GM21528 (cell line): ENCODE data around the gene LRP1B.

ENCODE experiments used
- ATAC-seq: cut with Tn5 transposase; IDR thresholded peaks from one replicate; pipeline ENCODE4 v1.9.1; 2021; ENCODE audit warnings: mild to moderate bottlenecking, moderate library complexity; ENCODE audit not compliant: unreplicated experiment, low FRiP score

Gene LRP1B

DNA sequence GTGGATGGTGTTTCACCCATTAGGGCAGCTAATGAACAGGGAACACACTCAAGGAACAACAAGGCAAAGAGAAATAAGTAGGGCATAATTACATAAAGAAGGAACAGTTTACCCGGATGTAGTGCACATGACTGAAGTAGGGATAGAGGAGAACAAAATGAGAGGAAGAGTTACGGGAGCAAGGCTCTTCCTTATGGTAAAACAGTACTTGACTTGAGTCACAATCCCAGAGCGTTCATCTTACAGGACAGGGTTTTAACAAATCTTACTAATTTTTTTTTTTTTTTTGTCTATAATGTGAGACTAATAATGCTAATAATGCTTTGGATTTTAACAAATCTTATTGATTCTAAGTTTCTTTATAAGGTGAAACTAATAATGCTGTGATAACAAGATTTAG, 1329.5 kb downstream of the LRP1B start:
- no peak for ATAC-seq

GRCh38 chr2:140797718-140798117, 1333.1 kb downstream of the LRP1B start:
- peak; percentile 84 for ATAC-seq

DNA sequence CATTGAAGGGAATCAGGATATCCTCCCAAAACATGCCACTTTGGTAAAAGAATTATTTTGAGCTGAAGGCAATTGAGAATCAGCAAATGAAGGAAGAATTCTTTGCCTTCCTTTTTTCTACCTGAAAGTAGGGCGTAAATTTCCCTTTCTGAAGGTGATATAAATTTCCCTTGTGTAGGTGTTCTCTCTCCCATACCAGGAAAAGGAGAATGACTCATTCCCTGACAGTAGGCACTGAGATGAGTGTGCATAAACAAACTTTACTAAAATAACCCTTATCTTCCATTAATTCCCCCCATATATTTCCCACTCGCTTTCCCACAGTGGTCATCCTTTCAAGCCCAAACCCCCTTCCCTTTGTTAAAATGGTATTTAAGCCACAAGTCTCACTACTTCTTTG, 1339.0 kb downstream of the LRP1B start:
- ATAC-seq = no peak

- no peak for ATAC-seq
Measured at GRCh38 chr2:140786585-140786984, 1344.2 kb downstream of the LRP1B start.

- ATAC-seq = no peak
Measured at GRCh38 chr2:140775411-140775810, 1355.4 kb downstream of the LRP1B start.

- ATAC-seq = no peak
Measured at GRCh38 chr2:140770645-140771044, 1360.2 kb downstream of the LRP1B start.

DNA sequence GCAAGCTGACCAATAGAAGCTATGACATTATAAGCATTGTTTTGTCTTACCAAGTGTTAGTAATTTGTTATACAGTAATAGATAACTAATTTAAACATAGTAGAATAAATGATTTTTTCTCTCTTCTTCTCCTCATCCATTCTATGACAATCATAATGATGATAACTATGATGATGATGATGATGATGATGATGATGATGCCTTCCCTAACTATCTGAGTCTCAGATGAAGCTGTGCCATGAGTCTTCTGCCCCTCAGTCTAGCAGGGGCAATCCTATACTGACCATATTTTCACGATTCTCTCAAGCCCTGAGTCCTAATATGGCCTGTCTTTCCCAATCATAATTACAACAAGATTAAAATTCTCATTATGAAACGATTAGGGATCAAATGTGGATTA, 1369.0 kb downstream of the LRP1B start:
- no peak for ATAC-seq

- ATAC-seq = no peak
Measured at GRCh38 chr2:140759426-140760156, 1371.2 kb downstream of the LRP1B start.

DNA sequence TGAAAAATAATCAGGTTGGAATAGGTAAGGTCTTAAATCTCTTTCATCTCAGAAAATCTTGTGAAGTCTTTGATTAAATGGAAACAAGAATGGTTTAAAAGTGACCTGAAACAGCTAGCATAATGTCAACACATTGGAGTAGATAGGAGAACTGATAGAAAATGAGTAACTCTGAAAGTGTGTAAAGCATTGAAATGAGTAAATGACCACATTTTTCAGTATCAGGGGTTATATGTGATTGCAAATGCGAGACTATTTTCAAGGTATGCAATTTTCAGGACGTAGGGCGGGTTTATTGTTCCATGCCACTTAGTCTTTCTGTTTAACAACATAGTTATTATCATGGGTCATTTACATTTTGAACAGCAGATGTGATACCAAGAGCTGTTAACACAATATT, 1383.2 kb downstream of the LRP1B start:
- peak; percentile 64 for ATAC-seq

DNA sequence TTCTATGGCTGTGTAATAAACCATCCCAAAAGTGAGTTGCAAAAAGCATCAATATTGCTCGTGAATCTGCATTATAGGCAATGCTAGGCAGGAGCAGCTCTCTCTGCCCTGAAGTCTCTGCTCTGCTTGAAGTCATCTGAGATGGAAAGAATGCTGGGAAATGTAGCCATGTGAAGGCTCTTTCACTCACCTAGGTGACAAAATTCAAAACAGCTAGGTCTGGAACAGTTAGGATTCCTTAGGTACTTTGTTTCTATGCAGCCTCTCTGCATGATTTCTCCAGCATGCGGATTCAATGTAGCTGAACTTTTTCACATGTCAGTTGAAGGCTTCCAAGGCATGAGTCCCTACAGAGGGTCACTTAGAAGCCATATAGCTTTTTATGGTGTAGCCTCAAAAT, 1383.7 kb downstream of the LRP1B start:
- no peak for ATAC-seq

- ATAC-seq = no peak
Measured at GRCh38 chr2:140744379-140744778, 1386.4 kb downstream of the LRP1B start.

DNA sequence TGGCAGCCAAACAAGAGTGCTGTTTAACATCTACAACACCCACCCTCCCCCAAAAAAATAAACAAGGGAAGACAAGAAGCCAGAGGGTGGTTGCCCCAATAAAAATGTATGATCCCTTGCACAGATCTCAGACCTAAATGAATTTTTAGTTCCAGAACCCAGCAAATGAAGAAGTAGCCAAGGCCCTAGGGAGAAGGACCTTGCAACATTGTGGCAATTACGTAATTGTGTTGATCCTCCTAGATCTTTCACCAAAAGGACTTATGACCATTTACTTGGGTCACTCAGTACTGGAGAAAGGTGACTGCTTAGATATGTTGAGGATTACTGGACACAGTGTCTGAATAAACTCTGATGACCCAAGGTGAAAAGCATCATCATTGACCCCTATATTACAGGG, 1393.8 kb downstream of the LRP1B start:
- no peak for ATAC-seq

DNA sequence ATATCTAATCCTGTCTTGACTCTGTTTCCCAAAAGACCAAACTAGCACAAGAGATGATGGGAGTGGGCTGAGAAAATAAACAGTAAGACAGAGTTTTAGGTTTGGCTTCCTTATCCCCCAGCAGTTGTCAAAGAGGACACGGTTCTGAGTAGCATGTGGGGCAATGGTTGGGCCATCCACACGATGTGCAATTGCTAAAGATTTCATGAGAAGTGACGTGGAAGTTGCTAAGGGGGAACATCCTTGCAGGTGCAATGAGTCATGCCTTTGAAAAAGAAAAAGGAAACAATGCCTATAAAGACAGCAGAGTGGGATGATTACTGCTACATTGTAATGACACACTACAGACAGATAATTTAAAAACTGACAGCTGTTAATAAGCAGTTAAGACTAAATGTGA, 1395.8 kb downstream of the LRP1B start:
- no peak for ATAC-seq

GRCh38 chr2:140718999-140719398, 1411.8 kb downstream of the LRP1B start:
- ATAC-seq = no peak

- no peak for ATAC-seq
Measured at GRCh38 chr2:140717481-140717880, 1413.3 kb downstream of the LRP1B start.

- no peak for ATAC-seq
Measured at GRCh38 chr2:140714586-140714985, 1416.2 kb downstream of the LRP1B start.

DNA sequence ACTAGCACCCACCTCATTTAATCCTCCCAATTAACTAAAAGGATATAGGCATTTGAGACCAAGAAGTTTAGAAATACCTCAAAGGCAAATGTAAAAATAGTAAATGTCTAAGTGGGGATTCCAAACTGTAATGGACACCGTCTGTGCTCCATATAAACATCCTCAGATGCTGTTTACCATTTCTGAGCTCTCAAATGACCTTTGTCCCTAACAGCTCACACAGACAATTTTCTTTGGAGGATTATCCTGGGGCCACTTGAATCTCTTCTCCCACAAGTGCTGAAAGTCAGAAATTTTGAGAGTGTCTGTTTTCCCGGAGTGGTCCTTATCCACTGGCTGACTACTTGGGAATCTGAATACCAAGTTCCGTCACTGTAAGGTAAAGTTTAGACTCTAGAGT, 1418.9 kb downstream of the LRP1B start:
- ATAC-seq = no peak

DNA sequence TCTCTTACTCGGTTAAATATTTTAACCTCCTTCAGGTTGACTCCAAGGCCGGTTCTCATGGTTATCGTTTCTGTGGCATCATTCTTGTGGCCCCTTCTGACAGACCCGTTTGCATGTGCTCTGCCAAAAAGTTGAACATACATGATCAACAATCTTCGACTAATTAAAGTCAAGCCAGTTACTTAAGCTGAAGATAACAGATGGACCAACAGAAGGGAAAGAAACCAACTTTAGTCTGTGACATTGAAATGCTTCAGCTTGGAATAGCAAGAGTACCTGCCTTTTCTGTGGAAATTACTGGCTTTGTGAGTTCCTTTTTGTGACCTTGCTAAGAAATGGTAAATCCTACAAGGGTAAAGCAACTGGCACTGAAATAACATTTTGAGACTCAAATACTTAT, 1429.1 kb downstream of the LRP1B start:
- ATAC-seq = no peak

DNA sequence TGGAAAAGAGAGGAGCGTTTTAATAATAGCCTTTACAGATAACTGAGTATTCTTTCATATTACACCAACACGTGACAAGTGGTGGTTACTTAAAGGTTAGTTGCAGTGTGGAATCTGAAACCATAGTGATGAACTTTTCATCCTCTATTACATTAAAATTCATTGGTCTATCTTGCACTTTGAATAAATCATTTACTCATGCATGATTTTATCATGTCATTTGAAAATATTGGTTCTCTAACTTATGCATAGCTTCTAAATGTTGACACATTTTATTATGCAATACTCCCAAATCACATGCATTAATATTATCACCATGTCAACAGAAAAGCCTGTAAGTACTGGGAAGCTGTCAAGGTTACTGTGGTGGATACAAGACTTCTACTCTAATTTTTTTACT, 1432.2 kb downstream of the LRP1B start:
- no peak for ATAC-seq

DNA sequence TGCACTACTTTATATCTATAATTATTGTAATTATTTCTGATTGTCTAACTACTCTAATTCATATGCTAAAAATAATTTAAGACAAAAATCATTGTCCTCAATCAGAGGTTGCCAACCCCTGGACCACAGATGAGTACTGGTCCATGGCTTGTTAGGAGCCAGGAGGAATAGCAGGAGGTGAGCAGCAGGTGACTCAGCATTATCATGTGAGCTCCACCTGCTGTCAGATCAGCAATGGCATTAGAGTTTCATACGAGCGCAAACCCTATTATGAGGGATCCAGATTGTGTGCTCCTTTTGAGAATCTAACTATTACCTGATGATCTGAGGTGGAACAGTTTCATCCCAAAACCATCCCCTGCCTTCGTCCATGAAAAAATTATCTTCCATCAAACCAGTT, 1434.4 kb downstream of the LRP1B start:
- ATAC-seq = no peak

DNA sequence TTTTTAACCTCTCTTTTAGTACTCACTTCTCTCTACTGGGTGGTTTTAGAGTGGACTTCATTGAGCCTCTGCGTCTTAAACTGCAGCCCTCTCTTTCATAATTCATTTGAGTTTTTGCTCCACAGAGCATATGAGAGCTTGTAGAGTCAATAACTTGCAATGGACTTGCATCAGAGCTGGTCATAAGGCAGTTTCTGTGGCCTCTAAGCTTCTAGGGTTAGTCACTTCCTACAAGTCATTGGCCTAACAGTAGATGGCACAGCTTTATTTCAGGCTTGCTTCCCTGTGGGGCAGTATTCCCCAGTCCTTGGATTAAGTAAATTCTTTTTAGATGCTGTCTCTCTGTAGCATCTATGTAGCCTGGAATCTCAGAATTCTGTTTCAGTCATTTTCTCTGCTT, 1435.7 kb downstream of the LRP1B start:
- ATAC-seq = no peak

DNA sequence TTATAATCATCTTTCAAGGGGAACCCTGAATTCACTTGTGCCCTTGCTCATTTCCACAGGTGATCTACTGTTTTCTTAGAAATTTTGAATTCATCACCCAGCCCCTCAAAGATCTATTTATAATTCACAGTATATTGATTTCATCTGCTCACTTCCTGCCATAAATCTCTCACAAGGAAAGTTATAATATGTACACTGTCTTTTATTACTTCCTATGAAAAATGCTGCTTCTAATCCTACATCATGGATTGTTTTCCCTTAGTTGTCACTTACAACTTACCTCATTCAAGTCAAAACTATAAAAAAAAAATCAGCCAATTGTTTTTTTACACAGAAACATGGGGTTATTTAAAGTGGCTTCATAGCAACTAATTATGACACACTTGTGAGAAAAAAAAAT, 1443.0 kb downstream of the LRP1B start:
- no peak for ATAC-seq

- ATAC-seq = no peak
Measured at GRCh38 chr2:140683658-140684057, 1447.2 kb downstream of the LRP1B start.
